Activated CD4-positive, CD25-positive, alpha-beta regulatory T cell treated with anti-CD3 and anti-CD28 coated beads, Interleukin-2, amount 50 U/mL, for 72 hours (primary cell): Measurements from ENCODE around the gene SNX9.
"Not testable (repeated sequence)": the region's sequence is repeated elsewhere in the genome, so short reads cannot be mapped to it uniquely, and the experiment has no call there.

Source experiments
- DNase-seq: peaks from one replicate; pipeline ENCODE4 v3.0.0; 2021

The SNX9 gene

GRCh38 chr6:157961832-157962575 is 139.0 kb downstream of the SNX9 start:
- DNase-seq, result no peak

GRCh38 chr6:157962601-157963302 is 139.7 kb downstream of the SNX9 start:
- DNase-seq, result no peak

GRCh38 chr6:157964100-157964499 is 141.1 kb downstream of the SNX9 start:
- no peak for DNase-seq

- DNase-seq, result no peak
Measured at GRCh38 chr6:157965387-157965786, 142.3 kb downstream of the SNX9 start.

GRCh38 chr6:157966589-157966977 is 143.5 kb downstream of the SNX9 start:
- DNase-seq, result no peak

- DNase-seq, result no peak
Measured at GRCh38 chr6:157967020-157967419, 144.0 kb downstream of the SNX9 start.

GRCh38 chr6:157967486-157967885 is 144.4 kb downstream of the SNX9 start:
- DNase-seq, result no peak

- DNase-seq, result not testable (repeated sequence)
Measured at GRCh38 chr6:157972177-157972576, 149.1 kb downstream of the SNX9 start.

- no peak for DNase-seq
Measured at GRCh38 chr6:157974341-157974894, 151.4 kb downstream of the SNX9 start.

GRCh38 chr6:157974967-157975366 is 151.9 kb downstream of the SNX9 start:
- DNase-seq, result no peak

- DNase-seq, result no peak
Measured at GRCh38 chr6:157975456-157975855, 152.4 kb downstream of the SNX9 start.

- DNase-seq, result no peak
Measured at GRCh38 chr6:157976345-157977175, 153.5 kb downstream of the SNX9 start.

GRCh38 chr6:157977176-157977804 is 154.2 kb downstream of the SNX9 start:
- no peak for DNase-seq

GRCh38 chr6:157978021-157978783 is 155.2 kb downstream of the SNX9 start:
- no peak for DNase-seq

- DNase-seq, result no peak
Measured at GRCh38 chr6:157980288-157981131, 157.5 kb downstream of the SNX9 start.

GRCh38 chr6:157981132-157981394 is 158.0 kb downstream of the SNX9 start:
- DNase-seq, result no peak

- DNase-seq, result peak; percentile 84
Measured at GRCh38 chr6:157981395-157982101, 158.5 kb downstream of the SNX9 start, which contains the start of gene SYNJ2. SYNJ2 (plus strand) TSS chr6:157981863; CDS start chr6:157981962, 99 bp downstream.

GRCh38 chr6:157982102-157982562 is 159.1 kb downstream of the SNX9 start:
- peak; percentile 51 for DNase-seq

- DNase-seq, result no peak
Measured at GRCh38 chr6:157982563-157983405, 159.7 kb downstream of the SNX9 start.
